Omental fat pad (tissue), 4 donors: ENCODE data around the gene GRHL3. TPM values are rescaled to one million over a fixed set of nuclear protein-coding genes. Genes with fewer than 3 reads are reported as not detected.

ENCODE experiments used
- ATAC-seq: fragments of 150-250 bp; one replicate; pipeline ENCODE4 v1.9.1; 2016; ENCODE audit warnings: mild to moderate bottlenecking, moderate library complexity; ENCODE audit not compliant: low FRiP score
- DNase-seq: peaks from one replicate; pipeline ENCODE4 v3.0.0-alpha.2; 2019; ENCODE audit warnings: low spot score
- CTCF ChIP-seq, 3 donors: fragments of 450-650 bp; IDR thresholded peaks; one replicate each; pipeline ENCODE4 v1.5.1; 2016 to 2017; ENCODE audit warnings: antibody characterized with exemption in 3 of 3, mild to moderate bottlenecking in 3 of 3, moderate library complexity in 2 of 3
- total RNA-seq, 4 donors: library from RNA; depleted of rRNA; stranded (reverse); fragments of >200 nt; gene quantifications; one replicate each; pipeline ENCODE4 v1.1.0, GENCODE V29; 2016

Gene GRHL3
- total RNA-seq, 4 donors from 2014 or later: 0.44 to 3.3 (median 0.66) TPM

DNA sequence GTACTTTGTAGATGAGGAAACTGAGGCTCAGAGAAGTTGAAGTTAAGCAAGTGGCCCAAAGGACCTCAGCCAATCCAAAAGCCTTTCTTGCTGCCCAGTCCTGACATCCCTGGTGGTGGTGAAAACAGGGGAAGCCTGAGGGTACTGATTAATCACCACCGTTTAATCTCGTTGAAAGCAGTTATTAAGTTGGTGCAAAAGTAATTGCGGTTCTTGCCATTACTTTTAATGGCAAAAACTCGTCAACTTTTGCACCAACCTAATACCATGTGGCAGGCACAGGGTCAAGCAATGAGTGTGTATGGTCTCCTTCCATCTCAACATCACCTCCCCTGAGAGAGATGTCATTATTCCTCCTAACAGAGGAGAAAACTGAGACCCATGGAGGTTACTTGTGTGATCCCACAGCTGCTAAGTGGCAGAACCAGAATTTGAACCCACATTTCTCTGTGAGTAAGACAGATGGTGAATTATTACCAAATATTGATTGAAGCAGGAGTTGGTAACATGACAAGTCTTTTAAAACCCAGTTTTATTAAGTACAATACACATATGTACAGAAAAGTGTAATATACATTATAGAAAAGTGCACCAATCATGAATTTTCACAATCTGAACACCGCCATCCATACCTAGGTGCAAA is 39.4 kb upstream of the GRHL3 start:
- no peak for TF ChIP-seq CTCF (IDR thresholded peaks at IDR 0.05)
- no peak for DNase-seq
- no peak for ATAC-seq

- ATAC-seq: no peak
- TF ChIP-seq CTCF (IDR thresholded peaks at IDR 0.05): no peak
- DNase-seq: no peak
Observed at GRCh38 chr1:24281591-24281990, 37.6 kb upstream of the GRHL3 start.

GRCh38 chr1:24282491-24282890 is 36.7 kb upstream of the GRHL3 start:
- ATAC-seq (no peak), DNase-seq (no peak)
- no peak for TF ChIP-seq CTCF (IDR thresholded peaks at IDR 0.05)

- ATAC-seq: peak; percentile 43
- DNase-seq: no peak
Observed at GRCh38 chr1:24283326-24284155, 35.6 kb upstream of the GRHL3 start.

DNA sequence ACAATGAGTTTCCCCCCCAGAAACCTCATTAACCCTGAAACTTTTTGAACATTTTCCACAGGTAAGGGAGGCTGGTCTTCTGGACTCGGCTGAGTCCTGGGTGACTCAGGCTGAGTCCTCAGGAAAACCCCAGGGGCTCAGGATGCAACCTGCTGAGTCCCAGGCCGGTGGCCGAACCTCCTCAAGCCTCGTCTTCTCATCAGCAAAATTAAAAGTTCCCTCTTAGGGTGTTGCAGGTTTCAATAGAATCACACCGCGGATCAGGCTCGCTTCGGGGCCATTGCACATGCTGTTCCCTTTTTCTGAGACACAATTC is 35.0 kb upstream of the GRHL3 start:
- ATAC-seq: peak; percentile 60
- no peak for TF ChIP-seq CTCF (IDR thresholded peaks at IDR 0.05)
- DNase-seq: no peak

More at GRCh38 chr1:24283326-24284155, 35.6 kb upstream of the GRHL3 start:
- TF ChIP-seq CTCF (IDR thresholded peaks at IDR 0.05): no peak

DNA sequence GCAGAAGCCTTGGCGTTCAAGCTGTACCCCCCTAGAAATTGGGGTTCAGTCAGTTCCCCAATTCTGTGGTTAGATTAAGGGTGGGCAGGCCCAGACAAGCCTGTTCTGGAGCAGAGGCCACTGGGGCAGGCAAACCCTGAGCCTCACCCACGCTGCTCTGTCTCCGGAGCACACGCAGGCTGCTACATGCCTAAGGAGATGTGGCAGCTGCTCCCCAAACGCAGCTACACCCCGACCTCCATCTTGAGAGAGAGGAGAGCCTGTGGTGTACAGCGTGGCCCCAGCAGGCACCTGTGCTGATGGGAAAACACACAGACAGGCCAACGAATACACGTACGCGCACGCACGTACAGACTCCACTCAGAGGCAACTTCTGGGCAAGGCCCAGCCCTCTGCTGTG is 33.9 kb upstream of the GRHL3 start:
- DNase-seq (no peak), ATAC-seq (no peak)
- TF ChIP-seq CTCF (IDR thresholded peaks at IDR 0.05): no peak
